Measurements from ENCODE around the gene SH3BGRL2. TPM values are rescaled to one million over a fixed set of nuclear protein-coding genes. Genes with fewer than 3 reads are reported as not detected.
"Not testable (repeated sequence)": the region's sequence is repeated elsewhere in the genome, so short reads cannot be mapped to it uniquely, and the experiment has no call there.

SH3BGRL2 gene
- total RNA-seq, 1 donor from 2014 or later: 31.6 TPM

GRCh38 chr6:79656134-79656533, 25.0 kb downstream of the SH3BGRL2 start:
- Histone ChIP-seq H3K36me3 (ENCODE audit: control insufficient read depth, insufficient read depth, low read length) (no peaks in the 10 kb centered on the region), H3K27me3 (ENCODE audit: control insufficient read depth, insufficient read depth, low read length) (no peaks in the 10 kb centered on the region), H3K4me3 (ENCODE audit: low read depth, low read length) (no peak overlapping the region)
- DNase-seq (ENCODE audit: low read depth): no peak
- no peak for TF ChIP-seq CTCF (IDR thresholded peaks at IDR 0.05; ENCODE audit: insufficient read depth, low read length, poor library complexity, severe bottlenecking)

GRCh38 chr6:79657238-79657637, 26.1 kb downstream of the SH3BGRL2 start:
- no peak overlapping the region for H3K4me3 ChIP-seq (ENCODE audit: low read depth, low read length)
- no peaks in the 10 kb centered on the region for H3K36me3 ChIP-seq (ENCODE audit: control insufficient read depth, insufficient read depth, low read length)
- TF ChIP-seq CTCF (IDR thresholded peaks at IDR 0.05; ENCODE audit: insufficient read depth, low read length, poor library complexity, severe bottlenecking): no peak
- no peaks in the 10 kb centered on the region for H3K27me3 ChIP-seq (ENCODE audit: control insufficient read depth, insufficient read depth, low read length)
- DNase-seq (ENCODE audit: low read depth): no peak

GRCh38 chr6:79663655-79664054, 32.5 kb downstream of the SH3BGRL2 start:
- H3K27me3 ChIP-seq (ENCODE audit: control insufficient read depth, insufficient read depth, low read length); H3K4me3 ChIP-seq (ENCODE audit: low read depth, low read length); DNase-seq (ENCODE audit: low read depth): not testable (repeated sequence)

GRCh38 chr6:79665725-79666551, 34.8 kb downstream of the SH3BGRL2 start:
- TF ChIP-seq CTCF (IDR thresholded peaks at IDR 0.05; ENCODE audit: insufficient read depth, low read length, poor library complexity, severe bottlenecking): no peak
- Histone ChIP-seq H3K36me3 (ENCODE audit: control insufficient read depth, insufficient read depth, low read length) (no peaks in the 10 kb centered on the region), H3K4me3 (ENCODE audit: low read depth, low read length) (no peak overlapping the region), H3K27me3 (ENCODE audit: control insufficient read depth, insufficient read depth, low read length) (no peaks in the 10 kb centered on the region)
- DNase-seq (ENCODE audit: low read depth): no peak

More at GRCh38 chr6:79663655-79664054, 32.5 kb downstream of the SH3BGRL2 start:
- H3K36me3 ChIP-seq (ENCODE audit: control insufficient read depth, insufficient read depth, low read length): not testable (repeated sequence)

- no peaks in the 10 kb centered on the region for H3K27me3 ChIP-seq (ENCODE audit: control insufficient read depth, insufficient read depth, low read length)
- H3K4me3 ChIP-seq (ENCODE audit: low read depth, low read length): no peak overlapping the region
- DNase-seq (ENCODE audit: low read depth): no peak
- no peaks in the 10 kb centered on the region for H3K36me3 ChIP-seq (ENCODE audit: control insufficient read depth, insufficient read depth, low read length)
- TF ChIP-seq CTCF (IDR thresholded peaks at IDR 0.05; ENCODE audit: insufficient read depth, low read length, poor library complexity, severe bottlenecking): no peak
Observed at GRCh38 chr6:79666634-79667033, 35.5 kb downstream of the SH3BGRL2 start.

GRCh38 chr6:79668381-79668780, 37.3 kb downstream of the SH3BGRL2 start:
- no peak for TF ChIP-seq CTCF (IDR thresholded peaks at IDR 0.05; ENCODE audit: insufficient read depth, low read length, poor library complexity, severe bottlenecking)
- H3K4me3 ChIP-seq (ENCODE audit: low read depth, low read length): no peak overlapping the region
- no peaks in the 10 kb centered on the region for H3K27me3 ChIP-seq (ENCODE audit: control insufficient read depth, insufficient read depth, low read length)
- DNase-seq (ENCODE audit: low read depth): no peak
- no peaks in the 10 kb centered on the region for H3K36me3 ChIP-seq (ENCODE audit: control insufficient read depth, insufficient read depth, low read length)

Data from kidney epithelial cell (primary cell).